Stimulated activated CD4-positive, alpha-beta T cell treated with anti-CD3 and anti-CD28 coated beads, Interleukin-4, amount 100 ng/mL, for 48 hours (primary cell): ENCODE measurements around the gene CHTF18.
A peak's percentile ranks its signal among the peaks of the same experiment; 100 is the strongest.
"Not testable (repeated sequence)": the region's sequence is repeated elsewhere in the genome, so short reads cannot be mapped to it uniquely, and the experiment has no call there.

ENCODE experiments used
- DNase-seq, 2 donors: peaks; one replicate each; pipeline ENCODE4 v3.0.0-alpha.2; 2020; ENCODE audit warnings: low read depth in 2 of 2

CHTF18 gene

DNA sequence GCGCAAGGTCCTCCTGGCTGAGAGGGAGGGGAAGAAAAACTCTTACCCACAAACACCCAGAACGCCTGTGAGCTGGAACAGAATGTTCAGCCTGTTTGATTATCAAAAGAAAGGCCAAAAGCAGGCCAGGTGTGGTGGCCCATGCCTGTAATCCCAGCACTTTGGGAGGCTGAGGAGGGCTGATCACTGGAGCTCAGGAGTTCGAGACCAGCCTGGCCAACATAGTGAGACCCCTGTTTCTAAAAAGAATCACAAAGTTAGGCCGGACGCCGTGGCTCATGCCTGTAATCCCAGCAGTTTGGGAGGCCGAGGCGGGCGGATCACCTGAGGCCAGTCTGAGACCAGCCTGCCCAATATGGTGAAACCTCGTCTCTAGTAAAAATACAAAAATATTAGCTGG, 12.1 kb upstream of the CHTF18 start:
- DNase-seq = not testable (repeated sequence)

DNA sequence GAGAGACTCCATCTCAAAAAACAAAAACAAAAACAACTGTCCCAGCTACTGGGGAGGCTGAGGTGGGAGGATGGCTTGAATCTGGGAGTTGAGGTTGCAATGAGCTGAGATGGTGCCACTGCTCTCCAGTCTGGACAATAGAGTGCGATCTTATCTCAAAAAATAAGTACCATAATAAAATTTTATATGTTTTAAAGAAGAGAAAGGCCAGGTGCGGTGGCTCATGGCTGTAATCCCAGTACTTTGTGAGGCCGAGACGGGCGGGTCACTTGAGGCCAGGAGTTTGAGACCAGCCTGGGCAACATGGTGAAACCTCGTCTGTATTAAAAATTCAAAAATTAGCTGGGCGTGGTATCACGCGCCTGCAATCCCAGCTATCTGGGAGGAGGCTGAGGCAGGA, 11.6 kb upstream of the CHTF18 start:
- DNase-seq = no peak

DNA sequence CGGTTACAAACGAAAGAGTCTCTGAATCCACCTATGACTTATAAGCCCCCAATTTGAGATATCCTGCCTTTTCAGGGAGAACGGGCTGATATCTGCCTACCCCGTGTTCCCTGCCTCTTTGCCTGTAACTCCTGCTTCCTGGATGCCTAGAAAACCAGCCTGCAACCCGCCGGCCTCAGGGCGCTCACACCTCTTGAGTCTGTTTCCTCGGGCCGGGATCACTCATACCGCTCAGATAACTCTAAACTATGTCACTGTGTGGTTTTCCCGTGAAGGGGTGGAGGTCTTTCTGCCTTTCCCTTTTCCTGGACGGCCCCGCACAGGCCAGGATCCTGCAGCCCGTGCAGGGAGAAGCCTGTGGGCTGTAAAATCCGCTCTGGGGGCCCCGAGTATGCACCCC, 10.6 kb upstream of the CHTF18 start:
- DNase-seq = no peak

DNA sequence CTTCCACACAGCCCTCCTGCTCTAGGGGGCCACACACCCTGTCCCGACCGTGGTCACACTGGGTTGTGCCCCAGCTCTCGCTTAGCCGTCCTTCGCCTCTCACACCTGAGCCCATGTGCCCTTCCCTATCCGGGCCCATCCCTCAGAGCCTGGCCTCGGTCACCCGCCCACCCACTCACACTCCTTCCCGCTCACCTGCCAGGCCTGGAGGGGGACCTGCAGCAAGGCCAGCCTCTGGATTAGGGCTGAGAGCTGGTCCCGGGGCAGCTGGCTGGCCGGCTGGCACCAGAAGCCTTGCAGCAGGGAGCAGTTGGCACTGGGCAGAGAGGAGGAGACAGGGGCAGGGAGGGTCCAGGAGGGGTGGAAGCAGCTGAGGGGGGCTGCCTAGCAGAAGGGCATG, 10.0 kb upstream of the CHTF18 start:
- DNase-seq = no peak

DNA sequence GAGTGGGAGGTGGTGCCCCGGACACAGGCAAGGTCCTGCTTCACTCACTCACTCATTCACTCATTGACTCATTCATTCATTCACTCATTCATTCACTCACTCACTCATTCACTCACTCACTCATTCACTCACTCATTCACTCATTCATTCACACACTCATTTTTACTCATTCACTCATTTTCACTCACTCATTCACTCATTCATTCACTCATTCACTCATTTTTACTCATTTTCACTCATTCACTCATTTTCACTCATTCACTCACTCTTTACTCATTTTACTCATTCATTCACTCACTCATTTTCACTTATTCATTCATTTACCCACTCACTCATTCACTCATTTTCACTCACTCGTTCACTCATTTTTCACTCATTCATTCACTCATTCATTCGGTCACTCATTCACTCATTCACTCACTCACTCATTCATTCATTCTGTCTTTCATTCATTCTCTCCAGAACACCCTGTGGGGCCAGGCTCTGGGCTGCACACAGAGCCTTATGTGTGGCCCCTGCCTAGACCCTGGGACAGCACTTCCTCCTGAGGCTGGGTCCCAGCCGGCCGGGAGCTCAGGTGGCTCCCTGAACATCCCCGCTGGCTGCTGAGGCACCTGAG, 9.4 kb upstream of the CHTF18 start:
- DNase-seq = no peak

DNA sequence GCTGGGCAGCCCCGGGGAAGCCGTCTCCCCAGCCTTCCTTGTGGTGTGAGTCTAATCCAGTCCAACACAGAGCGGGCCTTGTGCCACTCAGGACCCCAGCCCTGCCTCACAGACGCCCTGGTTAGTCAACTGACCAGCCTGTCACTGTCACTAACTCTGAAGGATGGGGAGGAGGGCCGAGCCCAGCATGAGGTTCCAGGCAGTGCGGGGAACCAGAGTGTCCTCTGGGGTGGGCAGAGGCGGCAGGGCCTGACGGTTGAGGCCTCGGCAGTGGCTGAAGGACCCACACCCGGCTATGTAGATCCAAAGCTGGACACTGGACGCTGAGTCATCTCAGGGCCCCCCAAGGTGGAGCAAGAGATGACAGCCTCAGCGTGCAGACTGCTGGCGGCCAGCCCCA, 8.9 kb upstream of the CHTF18 start:
- DNase-seq = no peak

DNA sequence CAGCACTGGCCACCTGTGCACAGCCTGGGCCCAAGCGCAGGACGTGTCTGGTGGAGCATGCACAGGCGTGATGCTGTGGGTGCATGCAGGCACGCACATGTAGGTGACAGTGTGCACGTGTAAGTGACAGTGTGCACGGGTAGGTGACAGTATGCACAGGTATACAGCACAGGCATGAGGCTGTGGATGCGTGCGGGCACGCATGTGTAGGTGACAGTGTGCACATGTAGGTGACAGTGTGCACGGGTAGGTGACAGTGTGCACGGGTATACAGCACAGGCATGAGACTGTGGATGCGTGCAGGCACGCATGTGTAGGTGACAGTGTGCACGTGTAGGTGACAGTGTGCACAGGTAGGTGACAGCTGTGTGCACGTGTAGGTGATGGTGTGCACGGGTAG, 8.1 kb upstream of the CHTF18 start:
- DNase-seq = no peak

DNA sequence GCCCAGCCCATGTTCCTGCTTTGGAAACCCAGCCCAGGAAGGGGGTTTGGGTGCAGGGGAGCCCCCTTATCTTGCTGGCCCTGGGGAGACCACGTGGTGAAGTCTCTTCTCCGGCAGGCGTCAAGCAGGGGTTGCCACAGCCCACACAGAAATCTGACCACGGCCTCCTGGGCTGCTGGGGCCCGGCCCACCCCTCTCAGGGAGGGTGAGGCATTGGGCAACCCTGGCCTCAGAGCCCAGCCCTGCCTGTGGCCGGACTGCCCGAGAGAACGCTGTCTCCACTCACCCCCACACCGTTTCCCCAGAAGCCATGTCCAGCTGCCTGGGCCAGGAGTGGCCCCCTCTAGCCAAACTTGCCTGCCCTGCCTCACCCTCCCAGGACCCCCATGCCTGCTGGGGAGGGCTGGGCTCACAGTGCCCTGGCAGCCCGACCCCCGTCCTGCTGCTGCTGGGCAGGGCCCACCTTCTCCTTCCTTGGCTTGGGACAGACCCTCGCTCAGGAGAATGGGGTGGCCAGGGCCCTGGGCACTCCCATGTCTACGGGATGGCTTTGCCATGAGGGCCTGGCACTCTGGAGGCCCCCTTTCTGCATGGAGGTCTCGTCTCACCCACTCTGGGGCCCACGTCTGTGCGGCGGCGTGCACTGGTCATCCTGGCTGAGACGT, 6.9 kb upstream of the CHTF18 start:
- DNase-seq = no peak

DNA sequence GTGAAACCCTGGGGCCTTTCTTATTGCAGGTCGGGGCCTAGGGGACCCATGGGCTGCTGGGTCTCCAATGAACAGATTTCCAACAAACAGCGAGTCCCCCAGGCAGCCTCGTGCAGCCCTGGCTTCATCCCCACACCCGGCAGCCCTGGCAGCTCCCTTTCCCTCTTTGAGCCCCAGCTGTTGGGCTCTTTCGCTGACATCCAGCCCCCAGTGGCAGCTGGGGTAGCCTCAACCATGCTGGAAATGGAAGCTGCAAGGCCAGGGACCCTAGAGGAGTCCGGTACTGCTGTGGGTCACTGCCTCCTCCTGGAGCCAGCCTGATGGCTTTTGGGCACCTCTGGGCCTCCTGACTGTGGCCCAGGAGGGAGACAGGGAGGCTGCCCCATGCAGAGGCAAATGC, 6.2 kb upstream of the CHTF18 start:
- DNase-seq = no peak

DNA sequence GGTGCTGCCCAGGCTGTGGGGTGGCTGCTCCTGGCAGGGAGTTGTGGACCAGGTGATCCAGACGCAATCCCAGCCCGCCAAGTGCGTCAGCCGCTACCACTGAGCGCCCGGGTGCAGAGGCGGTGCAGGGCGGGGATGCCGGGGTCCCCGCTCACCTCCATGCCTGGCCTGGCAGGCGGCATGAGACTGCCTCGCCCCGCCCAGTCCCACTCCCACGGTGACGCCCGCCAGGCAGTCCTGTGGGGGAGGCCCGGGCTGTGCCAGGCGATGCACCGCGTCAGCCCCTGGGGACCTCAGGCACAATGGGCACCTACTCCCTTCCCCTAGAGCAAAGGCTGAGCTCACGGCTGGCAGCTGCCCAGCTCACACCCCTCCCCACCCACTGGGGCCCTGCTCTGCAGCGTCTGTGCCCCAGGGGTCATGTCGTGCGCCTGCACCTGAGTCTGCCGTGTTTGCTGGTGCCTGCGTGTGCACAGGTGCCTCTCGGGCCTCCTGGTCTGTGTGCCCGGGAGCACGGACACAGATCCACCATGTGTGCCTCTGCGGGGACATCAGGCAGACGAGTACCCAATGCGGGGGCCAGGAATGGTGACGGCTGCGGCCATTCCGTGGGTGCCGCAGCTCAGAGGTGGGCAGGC, 5.5 kb upstream of the CHTF18 start:
- DNase-seq = no peak

DNA sequence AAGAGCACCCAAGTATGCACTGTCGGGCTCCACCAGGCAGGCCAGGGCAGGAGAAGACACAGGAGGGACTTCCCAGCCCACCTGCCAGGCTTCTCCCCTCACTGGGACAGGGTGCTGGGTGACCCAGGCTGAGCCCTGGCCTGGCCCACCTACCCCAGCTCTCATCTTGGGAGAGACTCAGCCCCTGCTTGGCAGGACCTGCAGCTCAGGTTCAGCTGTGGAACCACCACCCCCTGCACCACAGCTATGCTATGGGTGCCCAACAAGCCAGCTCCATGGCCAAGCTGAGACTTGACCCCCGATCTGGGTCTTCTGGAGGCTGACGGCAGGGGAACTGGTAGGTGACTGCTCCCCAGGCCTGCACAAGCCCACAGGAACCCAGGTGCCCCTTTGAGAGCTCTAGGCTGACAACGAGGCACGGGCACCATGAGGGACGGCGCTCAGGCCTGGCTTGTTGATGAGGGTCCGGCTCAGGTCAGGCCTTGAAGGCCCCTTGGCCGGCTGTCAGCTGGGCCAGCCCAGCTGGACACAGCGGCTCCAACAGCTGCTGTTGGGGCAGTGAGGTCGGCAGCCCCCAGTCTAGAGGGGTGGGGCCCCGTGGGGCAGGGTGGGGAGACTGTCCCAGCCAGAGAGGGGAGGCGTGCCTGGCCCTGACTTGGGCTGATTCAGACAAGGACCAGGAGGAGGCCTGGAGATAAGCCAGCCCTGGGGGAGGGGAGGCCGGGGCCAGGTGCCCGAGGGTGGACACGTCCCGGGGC, 4.8 kb upstream of the CHTF18 start:
- DNase-seq = no peak

DNA sequence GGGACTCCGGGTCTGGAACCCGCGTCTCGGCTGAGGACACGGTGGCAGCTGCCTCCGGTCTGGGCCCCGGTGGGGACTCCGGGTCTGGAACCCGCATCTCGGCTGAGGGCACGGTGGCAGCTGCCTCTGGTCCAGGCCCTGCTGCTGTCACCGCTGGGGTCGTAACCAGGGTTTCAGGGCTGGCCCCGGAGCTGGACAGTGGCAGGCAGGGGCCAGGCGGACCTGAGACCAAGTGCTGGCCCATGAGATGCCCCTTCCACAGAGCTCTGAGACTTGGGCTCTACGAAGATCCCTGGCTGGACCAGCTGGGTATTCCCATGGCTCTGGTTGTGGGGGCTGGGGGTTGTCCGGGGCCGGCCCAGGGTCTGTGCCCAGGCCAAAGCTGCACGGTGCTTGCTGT, 4.0 kb upstream of the CHTF18 start:
- no peak for DNase-seq

DNA sequence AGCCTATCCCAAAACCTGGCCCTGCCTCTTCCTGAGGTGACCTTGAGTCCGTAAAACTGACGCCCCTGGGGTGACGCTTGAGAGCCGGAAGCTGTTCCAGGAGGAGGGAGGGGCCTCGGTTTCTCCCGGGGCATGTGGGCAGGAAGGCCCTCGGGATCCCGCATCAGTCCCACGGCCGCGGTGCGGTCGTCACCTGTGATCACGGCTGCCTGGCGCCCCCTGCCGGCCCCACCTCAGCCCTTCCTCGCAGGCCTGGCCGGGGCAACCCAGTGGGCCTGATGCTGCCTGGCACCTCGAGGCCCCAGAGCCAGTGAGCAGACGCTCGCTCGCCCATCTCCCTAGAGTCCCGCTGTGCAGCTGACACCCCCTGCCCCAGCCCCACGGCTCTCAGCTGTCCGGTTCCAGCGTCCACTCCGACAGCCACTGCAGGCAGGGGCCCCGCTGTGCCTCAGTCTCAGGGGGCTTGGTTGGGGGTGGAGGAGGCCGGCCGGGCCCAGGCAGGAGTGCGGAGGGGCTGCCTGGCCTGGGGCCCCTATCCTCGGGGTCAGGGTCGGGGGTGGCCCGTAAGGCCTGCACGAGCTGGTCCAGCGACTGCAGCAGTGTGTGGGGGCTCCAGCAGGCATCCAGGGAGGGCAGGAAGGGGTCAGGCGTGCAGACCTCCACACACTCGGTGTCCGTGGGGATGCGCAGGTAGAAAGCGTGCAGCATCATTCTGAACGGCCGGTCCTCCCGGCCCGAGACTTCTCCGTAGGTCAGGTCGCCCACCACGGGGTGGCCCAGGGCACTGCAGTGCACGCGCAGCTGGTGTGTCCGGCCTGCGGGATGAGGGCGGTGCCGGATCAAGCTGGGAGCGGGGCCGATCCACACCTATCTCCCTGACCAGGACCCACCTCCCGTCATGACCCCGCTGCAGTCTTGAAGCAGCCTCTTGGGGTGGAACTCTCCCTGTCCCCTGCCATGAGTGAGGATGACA, 2.6 kb upstream of the CHTF18 start:
- DNase-seq = peak; percentile 68 to 82

DNA sequence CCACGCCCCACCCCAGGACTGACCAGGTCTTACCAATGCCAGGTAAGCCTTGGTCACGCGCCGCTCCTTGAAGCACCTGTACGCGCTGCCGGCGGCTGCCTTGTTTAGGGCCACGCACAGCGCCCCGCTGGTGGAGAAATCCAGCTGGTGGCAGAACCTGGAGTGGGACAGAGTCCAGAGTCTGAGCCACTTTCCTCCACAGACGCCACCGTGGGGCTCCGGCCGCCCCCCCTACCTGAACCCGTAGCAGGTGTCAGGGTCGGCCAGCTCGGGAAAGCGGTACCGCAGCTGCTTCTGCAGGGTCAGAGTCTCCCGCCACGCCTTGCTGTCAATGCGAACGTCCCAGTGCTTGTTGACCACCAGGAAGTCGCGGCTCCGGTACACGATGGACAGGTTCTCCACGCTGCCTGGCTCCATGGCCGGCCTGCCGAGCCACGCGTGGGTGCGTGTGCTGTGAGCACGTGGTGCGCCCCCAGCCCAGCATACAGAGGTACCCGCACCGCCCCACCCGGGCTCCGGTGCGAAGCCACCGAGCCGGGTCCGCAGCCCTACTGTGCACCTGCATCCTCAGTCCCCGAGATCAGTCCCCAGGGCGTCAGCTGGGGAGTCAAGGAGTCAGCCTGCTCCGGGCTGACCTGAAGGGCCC, 976 bp upstream of the CHTF18 start:
- no peak for DNase-seq

DNA sequence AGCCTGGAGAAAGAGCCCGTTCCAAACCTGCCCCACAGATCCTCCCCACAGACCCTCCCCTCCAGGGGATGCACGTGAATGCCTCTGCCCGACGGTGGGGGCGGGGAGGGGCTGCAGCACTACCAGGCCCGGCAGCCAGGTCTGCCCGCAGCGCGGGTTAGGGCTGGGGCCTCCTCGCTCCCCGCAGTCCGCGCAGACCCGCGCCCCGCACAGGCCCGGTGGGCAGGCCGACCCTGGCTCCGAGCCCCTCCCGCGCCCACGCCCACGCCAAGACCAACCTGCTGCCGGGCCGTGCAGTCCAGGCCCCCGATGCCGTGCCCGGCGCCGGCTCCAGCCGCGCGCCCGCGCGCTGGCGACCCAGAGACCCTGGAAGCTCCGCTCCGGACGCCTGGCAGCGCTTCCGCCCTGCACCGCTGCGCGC, 432 bp upstream of the CHTF18 start, which contains the start of gene RPUSD1:
TSS of gene RPUSD1 (minus strand) at position 404 of the 421 bp plus-strand sequence. CDS start 644 bp downstream, outside the sequence.
- DNase-seq = no peak

DNA sequence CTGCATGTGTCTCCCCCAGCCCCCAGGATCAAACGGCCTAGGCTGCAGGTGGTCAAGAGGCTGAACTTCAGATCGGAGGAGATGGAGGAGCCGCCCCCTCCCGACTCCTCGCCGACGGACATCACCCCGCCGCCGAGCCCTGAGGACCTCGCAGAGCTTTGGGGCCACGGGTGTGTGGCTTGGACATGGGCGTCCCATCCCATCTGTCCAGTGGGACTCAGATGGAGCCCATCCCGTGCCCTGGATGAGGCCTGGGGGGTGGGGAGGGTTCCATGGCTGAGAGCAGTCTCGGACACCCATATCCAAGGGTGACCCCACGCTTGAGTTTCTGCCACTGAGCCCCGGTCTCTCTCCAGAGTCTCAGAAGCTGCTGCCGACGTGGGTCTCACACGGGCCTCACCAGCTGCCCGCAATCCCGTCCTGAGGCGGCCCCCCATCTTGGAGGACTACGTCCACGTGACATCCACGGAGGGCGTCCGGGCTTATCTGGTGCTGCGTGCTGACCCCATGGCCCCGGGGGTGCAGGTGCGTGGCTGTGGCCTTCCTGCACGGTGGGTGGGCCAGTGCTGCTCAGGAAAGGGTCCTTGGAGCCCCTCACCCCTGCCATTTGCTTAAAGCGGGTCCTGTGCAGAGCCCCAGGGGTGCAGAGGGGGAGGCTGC, 901 bp downstream of the CHTF18 start:
- no peak for DNase-seq

DNA sequence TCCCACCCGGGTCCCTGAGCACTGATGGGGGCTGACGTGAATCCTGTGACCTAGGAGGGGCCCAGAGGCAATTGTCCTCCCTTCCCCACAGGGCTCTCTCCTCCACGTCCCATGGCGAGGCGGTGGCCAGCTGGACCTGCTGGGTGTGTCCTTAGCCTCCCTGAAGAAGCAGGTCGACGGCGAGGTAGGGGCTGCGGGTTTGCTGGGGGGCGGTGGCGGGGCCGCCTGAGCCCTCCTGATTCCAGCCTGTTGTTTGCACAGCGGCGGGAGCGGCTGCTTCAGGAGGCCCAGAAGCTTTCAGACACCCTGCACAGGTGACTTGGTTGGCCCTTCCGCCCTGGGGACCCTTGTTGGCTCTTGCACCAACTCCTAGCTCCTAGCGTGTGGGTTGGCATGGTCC, 1.7 kb downstream of the CHTF18 start:
- no peak for DNase-seq

DNA sequence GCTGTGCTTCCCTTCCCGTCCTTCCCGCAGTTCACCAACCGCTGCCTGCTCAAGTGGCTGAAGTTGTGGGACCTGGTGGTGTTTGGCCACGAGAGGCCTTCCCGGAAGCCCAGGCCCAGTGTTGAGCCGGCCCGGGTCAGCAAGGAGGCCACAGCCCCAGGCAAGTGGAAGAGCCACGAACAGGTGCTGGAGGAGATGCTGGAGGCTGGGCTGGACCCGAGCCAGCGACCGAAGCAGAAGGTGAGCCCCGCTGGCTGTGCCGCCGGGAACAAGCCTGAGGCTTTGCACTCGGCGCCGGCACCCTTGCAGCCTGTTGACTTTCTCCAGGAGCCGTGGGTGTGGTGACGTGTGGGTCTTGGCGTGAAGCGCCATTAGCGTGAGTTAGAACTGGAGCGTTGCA, 2.7 kb downstream of the CHTF18 start:
- no peak for DNase-seq

DNA sequence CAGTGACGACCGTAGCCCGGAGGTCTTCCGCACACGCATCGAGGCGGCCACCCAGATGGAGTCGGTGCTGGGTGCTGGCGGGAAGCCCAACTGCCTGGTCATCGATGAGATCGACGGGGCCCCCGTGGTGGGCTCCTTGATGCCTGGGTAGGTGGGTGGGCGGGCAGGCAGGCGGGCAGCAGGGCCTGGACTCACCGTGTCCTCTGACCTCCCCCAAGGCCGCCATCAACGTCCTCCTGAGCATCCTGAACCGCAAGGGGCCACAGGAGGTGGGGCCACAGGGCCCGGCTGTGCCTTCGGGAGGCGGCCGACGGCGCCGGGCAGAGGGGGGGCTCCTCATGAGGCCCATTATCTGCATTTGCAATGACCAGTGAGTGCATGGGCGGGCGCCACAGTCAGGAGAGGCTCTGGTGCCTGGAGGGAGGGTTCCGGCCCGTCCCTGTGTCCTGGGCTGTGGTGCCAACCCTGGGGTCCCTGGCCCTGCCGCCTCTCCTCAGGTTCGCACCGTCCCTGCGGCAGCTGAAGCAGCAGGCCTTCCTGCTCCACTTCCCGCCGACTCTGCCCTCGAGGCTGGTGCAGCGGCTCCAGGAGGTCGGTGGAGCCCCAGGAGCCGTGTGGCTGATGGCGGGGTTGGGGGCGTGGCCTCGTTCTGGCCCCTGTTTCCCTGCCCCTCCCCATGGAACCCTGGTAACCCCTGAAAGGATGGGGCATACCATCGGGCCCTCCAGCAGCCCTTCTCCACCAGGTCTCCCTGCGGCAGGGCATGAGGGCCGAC, 4.0 kb downstream of the CHTF18 start:
- DNase-seq = no peak

DNA sequence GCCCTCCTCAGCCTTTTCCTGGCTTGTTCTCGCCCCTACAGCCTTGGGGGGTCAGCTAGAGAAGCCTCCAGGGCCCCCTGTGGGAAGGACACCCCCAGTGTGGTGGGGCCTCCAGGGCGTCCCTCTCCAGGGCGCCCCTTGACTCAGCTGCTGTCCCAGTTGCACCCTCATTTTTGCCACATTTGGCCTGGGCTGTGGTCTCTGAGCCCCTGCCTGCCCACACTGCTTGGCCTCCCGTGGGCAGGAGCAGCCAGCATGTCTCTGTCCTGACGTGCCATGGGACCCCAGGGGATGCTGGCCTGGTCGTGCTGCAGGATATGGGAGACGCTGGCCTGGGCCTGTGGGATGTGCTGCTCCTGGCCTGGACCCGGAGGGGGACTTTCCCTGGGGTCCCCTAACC, 5.0 kb downstream of the CHTF18 start:
- DNase-seq = no peak
